PC-9 (cell line): Measurements from ENCODE around the gene EDA2R.

ENCODE experiments used
- CTCF ChIP-seq: fragments of 200-600 bp; sonication (generic); conservative IDR thresholded peaks from 2 replicates; pipeline ENCODE4 v1.6.1; 2017; ENCODE audit warnings: mixed run types, antibody characterized with exemption, mild to moderate bottlenecking, moderate library complexity
- EZH2 ChIP-seq: fragments of 200-600 bp; sonication (generic); IDR thresholded peaks from 2 replicates; pipeline ENCODE4 v1.8.0; 2017; ENCODE audit warnings: antibody characterized with exemption, low read depth

- TF ChIP-seq CTCF (no peak), EZH2 (no peak)
Observed at GRCh38 chrX:66676413-66676812, 37.5 kb upstream of the EDA2R start.
